Umbilical cord (tissue), 2 donors: ENCODE results near the gene KCNK1. TPM values are rescaled to one million over a fixed set of nuclear protein-coding genes. Genes with fewer than 3 reads are reported as not detected.
A peak's percentile ranks its signal among the peaks of the same experiment; 100 is the strongest.

Source experiments
- DNase-seq: peaks from one replicate; pipeline ENCODE4 v3.0.0-alpha.2; 2015; ENCODE audit warnings: low spot score
- total RNA-seq: library from RNA; depleted of rRNA; stranded (reverse); fragments of >200 nt; gene quantifications from one replicate; pipeline ENCODE4 v1.2.3, GENCODE V29; 2014; ENCODE audit warnings: low replicate concordance; ENCODE audit not compliant: insufficient read depth

The KCNK1 gene
- total RNA-seq: 14.2 TPM

GRCh38 chr1:233613252-233614172 lies at the start of gene KCNK1:
TSS of gene KCNK1 (plus strand) at chr1:233614106. CDS start at chr1:233614172, 66 bp downstream.
- peak; percentile 92 for DNase-seq

- DNase-seq: no peak
Measured at GRCh38 chr1:233565313-233565712, 48.6 kb upstream of the KCNK1 start.

GRCh38 chr1:233566886-233567285 lies 47.0 kb upstream of the KCNK1 start:
- no peak for DNase-seq

GRCh38 chr1:233569636-233570035 lies 44.3 kb upstream of the KCNK1 start:
- DNase-seq: peak; percentile 62

- no peak for DNase-seq
Measured at GRCh38 chr1:233570216-233570615, 43.7 kb upstream of the KCNK1 start.

- no peak for DNase-seq
Measured at GRCh38 chr1:233570706-233571105, 43.2 kb upstream of the KCNK1 start.

- no peak for DNase-seq
Measured at GRCh38 chr1:233572896-233573295, 41.0 kb upstream of the KCNK1 start.

- peak; percentile 38 for DNase-seq
Measured at GRCh38 chr1:233575450-233575849, 38.5 kb upstream of the KCNK1 start.

GRCh38 chr1:233582439-233582838 lies 31.5 kb upstream of the KCNK1 start:
- no peak for DNase-seq

GRCh38 chr1:233584376-233584775 lies 29.5 kb upstream of the KCNK1 start:
- DNase-seq: no peak

GRCh38 chr1:233584931-233585330 lies 29.0 kb upstream of the KCNK1 start:
- no peak for DNase-seq

GRCh38 chr1:233586301-233586700 lies 27.6 kb upstream of the KCNK1 start:
- DNase-seq: no peak

GRCh38 chr1:233587196-233587595 lies 26.7 kb upstream of the KCNK1 start:
- DNase-seq: no peak

GRCh38 chr1:233587958-233588799 lies 25.7 kb upstream of the KCNK1 start:
- no peak for DNase-seq

- DNase-seq: peak; percentile 57
Measured at GRCh38 chr1:233597489-233597901, 16.4 kb upstream of the KCNK1 start.

GRCh38 chr1:233598891-233599541 lies 14.9 kb upstream of the KCNK1 start:
- no peak for DNase-seq

- DNase-seq: no peak
Measured at GRCh38 chr1:233599542-233600073, 14.3 kb upstream of the KCNK1 start.

GRCh38 chr1:233600488-233600887 lies 13.4 kb upstream of the KCNK1 start:
- DNase-seq: no peak

GRCh38 chr1:233603478-233603877 lies 10.4 kb upstream of the KCNK1 start:
- no peak for DNase-seq

GRCh38 chr1:233605205-233605604 lies 8.7 kb upstream of the KCNK1 start:
- DNase-seq: no peak

GRCh38 chr1:233606813-233607212 lies 7.1 kb upstream of the KCNK1 start:
- DNase-seq: no peak
